Aorta (tissue), 5 donors: ENCODE measurements around the gene PTPN23. TPM values are rescaled to one million over a fixed set of nuclear protein-coding genes. Genes with fewer than 3 reads are reported as not detected.

Experiments used
- ATAC-seq: fragments of 200-7000 bp; cut with Tn5 transposase; one replicate; pipeline ENCODE4 v1.9.1; 2022; ENCODE audit warnings: moderate library complexity; ENCODE audit not compliant: low FRiP score
- DNase-seq, 2 donors: peaks; one replicate each; pipeline ENCODE4 v3.0.0-alpha.2; 2020
- H3K27ac ChIP-seq, 2 donors: one replicate each; pipeline ENCODE4 v1.5.1; 2013; ENCODE audit warnings: low read length in 2 of 2, mild to moderate bottlenecking in 2 of 2, moderate library complexity in 2 of 2, control low read depth in 1 of 2, inconsistent platforms in 1 of 2, low read depth in 1 of 2
- H3K27me3 ChIP-seq, 2 donors: one replicate each; pipeline ENCODE4 v1.6.1; 2013; ENCODE audit warnings: control low read depth in 1 of 2, low read length in 1 of 2, mild to moderate bottlenecking in 1 of 2, moderate library complexity in 1 of 2; ENCODE audit not compliant: insufficient read depth in 2 of 2, control insufficient read depth in 1 of 2
- H3K36me3 ChIP-seq, 2 donors: one replicate each; pipeline ENCODE4 v1.6.1; 2013; ENCODE audit warnings: control low read depth in 1 of 2, low read length in 1 of 2, mild to moderate bottlenecking in 1 of 2; ENCODE audit not compliant: insufficient read depth in 2 of 2, control insufficient read depth in 1 of 2
- H3K4me1 ChIP-seq, 2 donors: one replicate each; pipeline ENCODE4 v1.6.1; 2013; ENCODE audit warnings: low read length in 2 of 2, control low read depth in 1 of 2, mild to moderate bottlenecking in 1 of 2, moderate library complexity in 1 of 2; ENCODE audit not compliant: insufficient read depth in 2 of 2, control insufficient read depth in 1 of 2
- H3K4me3 ChIP-seq, 2 donors: one replicate each; pipeline ENCODE4 v1.5.1; 2013; ENCODE audit warnings: low read length in 2 of 2, control low read depth in 1 of 2, mild to moderate bottlenecking in 1 of 2
- H3K9me3 ChIP-seq: one replicate; pipeline ENCODE4 v1.6.1; 2013; ENCODE audit warnings: mild to moderate bottlenecking, low read length; ENCODE audit not compliant: control insufficient read depth
- WGBS, 2 donors: extraction: QIAGEN DNeasy Blood & Tissue Kit; methylation state at CpG; one replicate each; pipeline ENCODE4 v1.1.7; 2013; 5-methylcytosine and 5-hydroxymethylcytosine counted together
- intact Hi-C, 2 donors: fragments of 100-400 bp; cut with DNase I; formaldehyde crosslinking; loops; one replicate each; pipeline versions ENCODE4 v1.14.2 to v1.15.0; 2022
- polyA plus RNA-seq, 2 donors: library from polyadenylated mRNA; stranded (reverse); fragments of 200-250 nt; gene quantifications; one replicate each; pipeline ENCODE4 v1.2.3, GENCODE V29; 2013
- total RNA-seq, 2 donors: library from RNA; stranded (reverse); fragmentation: NEBNext Ultra II Directional; extraction: Animal tissue kit (Norgen Biotek cat#: 25700); gene quantifications; one replicate each; pipeline ENCODE4 v1.2.1, GENCODE V29; 2021
- donor health status: healthy with polysubstance abuse.
- donor health status: Bipolar disorder and iron deficiency.
- donor health status: DM: no; HTN: no; CAD: no.
- donor health status: DM: no; HTN: no; CAD: no.
- donor health status: DM: yes; HTN: yes; CAD: no.

The PTPN23 gene
- total and polyA plus RNA-seq, 4 donors = 7.1 to 44.0 (median 28.3) TPM

- no peaks in the 10 kb centered on the region for H3K4me1 ChIP-seq
- H3K27ac ChIP-seq = no peak overlapping the region
- H3K9me3 ChIP-seq = no peaks in the 10 kb centered on the region
- WGBS, 2 donors = 92 to 93% methylated on average over 28 to 30 of the region's 30 CpGs
- no peaks in the 10 kb centered on the region for H3K27me3 ChIP-seq
- no peak overlapping the region for H3K4me3 ChIP-seq
- intact Hi-C loops = no loop called here
- DNase-seq (no peak), ATAC-seq (no peak)
- H3K36me3 ChIP-seq = peaks cover 0 to 15% of the 10 kb centered on the region in 2 donors
These were observed 30.2 kb downstream of the PTPN23 start for GRCh38 chr3:47410801-47411646.

- intact Hi-C loops = no loop called here
- Histone ChIP-seq H3K4me1 (no peaks in the 10 kb centered on the region), H3K27ac (no peak overlapping the region), H3K9me3 (no peaks in the 10 kb centered on the region), H3K4me3 (no peak overlapping the region), H3K27me3 (no peaks in the 10 kb centered on the region), H3K36me3 (peaks cover 0 to 14% of the 10 kb centered on the region in 2 donors)
- DNase-seq (no peak), ATAC-seq (no peak)
- WGBS, 2 donors = 89% methylated on average over 24 of the region's 24 CpGs
These were observed 31.1 kb downstream of the PTPN23 start for GRCh38 chr3:47411696-47412452.

- Histone ChIP-seq H3K4me3 (no peak overlapping the region), H3K36me3 (peaks cover 0 to 13% of the 10 kb centered on the region in 2 donors), H3K4me1 (no peaks in the 10 kb centered on the region), H3K27me3 (no peaks in the 10 kb centered on the region), H3K27ac (no peak overlapping the region), H3K9me3 (no peaks in the 10 kb centered on the region)
- DNase-seq (no peak), ATAC-seq (no peak)
- 79 to 86% methylated on average over 5 of the region's 5 CpGs for WGBS, 2 donors
- intact Hi-C loops = no loop called here
These were observed 31.6 kb downstream of the PTPN23 start for GRCh38 chr3:47412453-47412756.

GRCh38 chr3:47412842-47413520 is 32.2 kb downstream of the PTPN23 start:
- Histone ChIP-seq H3K4me1 (no peaks in the 10 kb centered on the region), H3K4me3 (no peak overlapping the region), H3K9me3 (no peaks in the 10 kb centered on the region), H3K27me3 (no peaks in the 10 kb centered on the region), H3K36me3 (peaks cover 0 to 13% of the 10 kb centered on the region in 2 donors), H3K27ac (no peak overlapping the region)
- WGBS, 2 donors = 64 to 73% methylated on average over 11 to 12 of the region's 12 CpGs
- ATAC-seq (no peak), DNase-seq (no peak)
- intact Hi-C loops = no loop called here

GRCh38 chr3:47413751-47414150 is 32.9 kb downstream of the PTPN23 start:
- DNase-seq = no peak
- Histone ChIP-seq H3K4me1 (no peaks in the 10 kb centered on the region), H3K4me3 (no peak overlapping the region), H3K9me3 (no peaks in the 10 kb centered on the region), H3K27ac (no peak overlapping the region), H3K36me3 (peaks cover 0 to 13% of the 10 kb centered on the region in 2 donors), H3K27me3 (no peaks in the 10 kb centered on the region)
- intact Hi-C loops = no loop called here
- 81 to 84% methylated on average over 7 of the region's 7 CpGs for WGBS, 2 donors
- no peak for ATAC-seq

GRCh38 chr3:47414161-47414564 is 33.3 kb downstream of the PTPN23 start:
- no peaks in the 10 kb centered on the region for H3K9me3 ChIP-seq
- no peaks in the 10 kb centered on the region for H3K27me3 ChIP-seq
- WGBS, 2 donors = 83 to 88% methylated on average over 3 of the region's 3 CpGs
- DNase-seq (no peak), ATAC-seq (no peak)
- peaks cover 0 to 11% of the 10 kb centered on the region in 2 donors for H3K36me3 ChIP-seq
- H3K4me3 ChIP-seq = no peak overlapping the region
- H3K4me1 ChIP-seq = no peaks in the 10 kb centered on the region
- intact Hi-C loops = no loop called here
- H3K27ac ChIP-seq = no peak overlapping the region

- DNase-seq (no peak), ATAC-seq (no peak)
- WGBS, 2 donors = 77 to 78% methylated on average over 16 of the region's 16 CpGs
- Histone ChIP-seq H3K9me3 (no peaks in the 10 kb centered on the region), H3K4me1 (no peaks in the 10 kb centered on the region), H3K27ac (no peak overlapping the region), H3K4me3 (no peak overlapping the region), H3K27me3 (no peaks in the 10 kb centered on the region), H3K36me3 (peaks cover 0 to 7% of the 10 kb centered on the region in 2 donors)
- intact Hi-C loops = no loop called here
These were observed 34.1 kb downstream of the PTPN23 start for GRCh38 chr3:47414666-47415587.

- no peak for DNase-seq
- Histone ChIP-seq H3K4me3 (no peak overlapping the region), H3K9me3 (no peaks in the 10 kb centered on the region), H3K27ac (no peak overlapping the region), H3K36me3 (peaks cover 0 to 9% of the 10 kb centered on the region in 2 donors), H3K27me3 (no peaks in the 10 kb centered on the region), H3K4me1 (no peaks in the 10 kb centered on the region)
- 76 to 79% methylated on average over 9 of the region's 9 CpGs for WGBS, 2 donors
- ATAC-seq = no peak
- intact Hi-C loops = no loop called here
These were observed 35.2 kb downstream of the PTPN23 start for GRCh38 chr3:47416041-47416440.
